ENCODE data around the gene ZBTB47.

Gene ZBTB47

GRCh38 chr3:42698216-42698910, 44.9 kb downstream of the ZBTB47 start:
- in situ Hi-C loops (cut with MboI; ENCODE audit: low sequenced_read_pairs) = no loop called here

GRCh38 chr3:42698911-42699230, 45.4 kb downstream of the ZBTB47 start:
- in situ Hi-C loops (cut with MboI; ENCODE audit: low sequenced_read_pairs) = no loop called here

GRCh38 chr3:42699511-42699971, 46.0 kb downstream of the ZBTB47 start:
- in situ Hi-C loops (cut with MboI; ENCODE audit: low sequenced_read_pairs) = no loop called here

- in situ Hi-C loops (cut with MboI; ENCODE audit: low sequenced_read_pairs) = no loop called here
Observed at GRCh38 chr3:42700366-42701288, 47.1 kb downstream of the ZBTB47 start.

- in situ Hi-C loops (cut with MboI; ENCODE audit: low sequenced_read_pairs) = no loop called here
Observed at GRCh38 chr3:42701371-42702065, 48.0 kb downstream of the ZBTB47 start.

GRCh38 chr3:42702066-42702951, 48.8 kb downstream of the ZBTB47 start, which contains the start of gene HHATL:
HHATL (minus strand) TSS chr3:42702798; CDS start chr3:42700826, 1,972 bp downstream.
- in situ Hi-C loops (cut with MboI; ENCODE audit: low sequenced_read_pairs) = no loop called here

GRCh38 chr3:42702982-42703694, 49.6 kb downstream of the ZBTB47 start:
- in situ Hi-C loops (cut with MboI; ENCODE audit: low sequenced_read_pairs) = no loop called here

GRCh38 chr3:42703695-42704025, 50.2 kb downstream of the ZBTB47 start:
- in situ Hi-C loops (cut with MboI; ENCODE audit: low sequenced_read_pairs) = no loop called here

- in situ Hi-C loops (cut with MboI; ENCODE audit: low sequenced_read_pairs) = no loop called here
Observed at GRCh38 chr3:42704136-42704841, 50.8 kb downstream of the ZBTB47 start.

GRCh38 chr3:42705058-42705767, 51.7 kb downstream of the ZBTB47 start:
- in situ Hi-C loops (cut with MboI; ENCODE audit: low sequenced_read_pairs) = no loop called here

GRCh38 chr3:42705962-42706585, 52.6 kb downstream of the ZBTB47 start:
- in situ Hi-C loops (cut with MboI; ENCODE audit: low sequenced_read_pairs) = no loop called here

GRCh38 chr3:42706721-42707619, 53.5 kb downstream of the ZBTB47 start:
- in situ Hi-C loops (cut with MboI; ENCODE audit: low sequenced_read_pairs) = no loop called here

GRCh38 chr3:42707620-42708355, 54.3 kb downstream of the ZBTB47 start:
- in situ Hi-C loops (cut with MboI; ENCODE audit: low sequenced_read_pairs) = no loop called here

- in situ Hi-C loops (cut with MboI; ENCODE audit: low sequenced_read_pairs) = no loop called here
Observed at GRCh38 chr3:42708611-42709151, 55.2 kb downstream of the ZBTB47 start.

- in situ Hi-C loops (cut with MboI; ENCODE audit: low sequenced_read_pairs) = no loop called here
Observed at GRCh38 chr3:42709621-42710020, 56.1 kb downstream of the ZBTB47 start.

- in situ Hi-C loops (cut with MboI; ENCODE audit: low sequenced_read_pairs) = no loop called here
Observed at GRCh38 chr3:42710323-42711021, 57.0 kb downstream of the ZBTB47 start.

All from HL-60/S4 treated with retinoic acid at 250 ng/mL for 4 days and 3 days (cell line).